Measurements from ENCODE around the gene TMEM131L.

GRCh38 chr4:153486281-153487151 lies 20.4 kb downstream of the TMEM131L start:
- TF ChIP-seq CTCF (IDR thresholded peaks at IDR 0.05; ENCODE audit: low read depth, low read length) (no peak), EZH2phosphoT487 (IDR thresholded peaks at IDR 0.05; ENCODE audit: low read depth) (no peak)
